ENCODE results near the gene RIMS1. TPM values are rescaled to one million over a fixed set of nuclear protein-coding genes. Genes with fewer than 3 reads are reported as not detected.

RIMS1 gene
- total RNA-seq, 1 donor from 2014 or later = 2.2 TPM

DNA sequence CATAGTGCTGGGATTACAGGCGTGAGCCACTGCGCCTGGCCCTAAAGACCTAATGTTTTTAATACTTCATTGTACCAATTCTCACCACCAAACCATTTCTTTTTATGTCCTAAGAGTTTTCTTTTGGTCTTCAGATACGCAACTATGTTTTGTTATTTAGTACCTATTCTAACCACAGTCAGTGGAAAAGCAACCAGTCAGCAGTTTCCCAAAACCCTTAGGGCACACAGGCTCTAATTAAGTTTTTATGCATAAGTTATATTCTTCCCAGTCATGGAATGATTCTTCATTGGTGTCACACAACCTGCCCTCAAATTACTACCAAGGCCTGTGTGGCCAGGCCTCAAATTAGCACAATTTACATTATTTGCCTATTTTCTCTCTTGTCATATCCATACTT is 487.8 kb downstream of the RIMS1 start:
- H3K27me3 Mint-ChIP-seq (ENCODE audit: low read depth, unreplicated experiment) = no peaks in the 10 kb centered on the region
- no peak for TF ChIP-seq EZH2 (IDR thresholded peaks at IDR 0.05; ENCODE audit: insufficient read depth, low read length)
- TF ChIP-seq, protein P1, sequence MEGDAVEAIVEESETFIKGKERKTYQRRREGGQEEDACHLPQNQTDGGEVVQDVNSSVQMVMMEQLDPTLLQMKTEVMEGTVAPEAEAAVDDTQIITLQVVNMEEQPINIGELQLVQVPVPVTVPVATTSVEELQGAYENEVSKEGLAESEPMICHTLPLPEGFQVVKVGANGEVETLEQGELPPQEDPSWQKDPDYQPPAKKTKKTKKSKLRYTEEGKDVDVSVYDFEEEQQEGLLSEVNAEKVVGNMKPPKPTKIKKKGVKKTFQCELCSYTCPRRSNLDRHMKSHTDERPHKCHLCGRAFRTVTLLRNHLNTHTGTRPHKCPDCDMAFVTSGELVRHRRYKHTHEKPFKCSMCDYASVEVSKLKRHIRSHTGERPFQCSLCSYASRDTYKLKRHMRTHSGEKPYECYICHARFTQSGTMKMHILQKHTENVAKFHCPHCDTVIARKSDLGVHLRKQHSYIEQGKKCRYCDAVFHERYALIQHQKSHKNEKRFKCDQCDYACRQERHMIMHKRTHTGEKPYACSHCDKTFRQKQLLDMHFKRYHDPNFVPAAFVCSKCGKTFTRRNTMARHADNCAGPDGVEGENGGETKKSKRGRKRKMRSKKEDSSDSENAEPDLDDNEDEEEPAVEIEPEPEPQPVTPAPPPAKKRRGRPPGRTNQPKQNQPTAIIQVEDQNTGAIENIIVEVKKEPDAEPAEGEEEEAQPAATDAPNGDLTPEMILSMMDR (IDR thresholded peaks at IDR 0.05; ENCODE audit: insufficient read depth, low read depth, low read length) = no peak
- Histone ChIP-seq H3K27ac (ENCODE audit: low read depth, low read length) (no peak overlapping the region), H3K4me3 (ENCODE audit: insufficient read depth, low read depth, low read length) (no peak overlapping the region), H3K4me1 (ENCODE audit: insufficient read depth, low read length) (no peaks in the 10 kb centered on the region), H2AFZ (ENCODE audit: low read depth, low read length) (no peak overlapping the region), H3K79me2 (ENCODE audit: insufficient read depth, low read length) (no peaks in the 10 kb centered on the region), H3K9ac (ENCODE audit: low read length) (no peak overlapping the region), H3K9me3 (ENCODE audit: insufficient read depth, low read depth, low read length) (no peaks in the 10 kb centered on the region), H3K4me2 (ENCODE audit: low read length) (no peak overlapping the region), H3K27me3 (ENCODE audit: insufficient read depth, low read length) (no peaks in the 10 kb centered on the region), H3K36me3 (ENCODE audit: insufficient read depth, low read length) (no peaks in the 10 kb centered on the region), H4K20me1 (ENCODE audit: insufficient read depth, low read length) (no peaks in the 10 kb centered on the region)
- H3K9me3 Mint-ChIP-seq (ENCODE audit: unreplicated experiment) = no peaks in the 10 kb centered on the region
- DNase-seq (ENCODE audit: low read depth) (no peak), FAIRE-seq (no peak)
- peaks cover 5% of the 10 kb centered on the region for H3K4me1 Mint-ChIP-seq (ENCODE audit: low read depth, unreplicated experiment)
- no peak overlapping the region for H3K27ac Mint-ChIP-seq (ENCODE audit: unreplicated experiment)
- no peak overlapping the region for H3K4me3 Mint-ChIP-seq (ENCODE audit: unreplicated experiment)
- H3K36me3 Mint-ChIP-seq (ENCODE audit: low read depth, unreplicated experiment) = no peaks in the 10 kb centered on the region

DNA sequence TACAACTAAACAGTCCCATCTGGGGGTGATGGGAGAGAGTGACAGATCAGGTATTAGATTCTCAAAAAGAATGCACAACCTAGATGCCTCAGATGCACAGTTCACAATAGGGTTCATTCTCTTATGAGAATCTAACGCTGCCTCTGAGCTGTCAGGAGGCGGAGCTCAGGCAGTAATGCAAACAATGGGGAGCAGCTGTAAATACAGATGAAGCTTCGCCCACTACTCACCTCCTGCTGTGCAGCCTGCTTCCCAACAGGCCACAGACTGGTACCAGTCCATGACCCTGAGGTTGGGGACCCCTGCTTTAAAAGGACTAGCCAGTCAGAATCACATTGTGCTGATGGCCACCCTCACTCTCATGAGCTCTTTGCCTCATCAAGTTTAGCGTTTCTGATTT is 488.5 kb downstream of the RIMS1 start:
- FAIRE-seq (no peak), DNase-seq (ENCODE audit: low read depth) (no peak)
- H3K27me3 Mint-ChIP-seq (ENCODE audit: low read depth, unreplicated experiment) = no peaks in the 10 kb centered on the region
- no peak overlapping the region for H3K4me3 Mint-ChIP-seq (ENCODE audit: unreplicated experiment)
- Histone ChIP-seq H3K27ac (ENCODE audit: low read depth, low read length) (no peak overlapping the region), H2AFZ (ENCODE audit: low read depth, low read length) (peak overlapping the region; percentile 76), H3K36me3 (ENCODE audit: insufficient read depth, low read length) (no peaks in the 10 kb centered on the region), H3K4me1 (ENCODE audit: insufficient read depth, low read length) (no peaks in the 10 kb centered on the region), H3K4me3 (ENCODE audit: insufficient read depth, low read depth, low read length) (no peak overlapping the region), H3K79me2 (ENCODE audit: insufficient read depth, low read length) (no peaks in the 10 kb centered on the region), H3K9me3 (ENCODE audit: insufficient read depth, low read depth, low read length) (no peaks in the 10 kb centered on the region), H3K27me3 (ENCODE audit: insufficient read depth, low read length) (no peaks in the 10 kb centered on the region), H3K4me2 (ENCODE audit: low read length) (peak overlapping the region; percentile 14), H3K9ac (ENCODE audit: low read length) (no peak overlapping the region), H4K20me1 (ENCODE audit: insufficient read depth, low read length) (no peaks in the 10 kb centered on the region)
- no peaks in the 10 kb centered on the region for H3K9me3 Mint-ChIP-seq (ENCODE audit: unreplicated experiment)
- H3K36me3 Mint-ChIP-seq (ENCODE audit: low read depth, unreplicated experiment) = no peaks in the 10 kb centered on the region
- no peak overlapping the region for H3K27ac Mint-ChIP-seq (ENCODE audit: unreplicated experiment)
- TF ChIP-seq, protein P1 (IDR thresholded peaks at IDR 0.05; ENCODE audit: insufficient read depth, low read depth, low read length) = no peak
- no peak for TF ChIP-seq EZH2 (IDR thresholded peaks at IDR 0.05; ENCODE audit: insufficient read depth, low read length)
- H3K4me1 Mint-ChIP-seq (ENCODE audit: low read depth, unreplicated experiment) = peaks cover 5% of the 10 kb centered on the region

DNA sequence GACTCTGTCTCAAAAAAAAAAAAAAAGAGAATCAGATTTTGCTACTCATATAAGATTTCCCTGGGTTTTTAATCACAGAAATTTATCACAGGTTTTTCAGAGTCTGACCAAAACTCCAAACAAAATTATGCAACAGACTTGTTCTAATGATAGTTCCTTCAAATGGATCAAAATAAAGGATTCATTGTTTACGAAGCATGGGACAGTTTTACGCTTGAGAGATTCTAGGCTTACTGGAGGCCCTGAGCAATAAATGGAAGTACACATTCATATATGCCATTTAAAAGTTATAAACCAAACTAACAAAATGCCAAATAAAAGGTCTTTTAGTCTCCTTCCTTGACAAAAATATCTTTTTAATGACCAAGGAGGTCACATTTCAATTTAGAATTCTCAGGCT is 490.4 kb downstream of the RIMS1 start:
- no peaks in the 10 kb centered on the region for H3K27me3 ChIP-seq (ENCODE audit: insufficient read depth, low read length)
- H3K79me2 ChIP-seq (ENCODE audit: insufficient read depth, low read length) = no peaks in the 10 kb centered on the region
- no peaks in the 10 kb centered on the region for H3K9me3 ChIP-seq (ENCODE audit: insufficient read depth, low read depth, low read length)
- H3K9me3 Mint-ChIP-seq (ENCODE audit: unreplicated experiment) = no peaks in the 10 kb centered on the region
- H3K4me3 ChIP-seq (ENCODE audit: insufficient read depth, low read depth, low read length) = no peak overlapping the region
- no peaks in the 10 kb centered on the region for H3K36me3 Mint-ChIP-seq (ENCODE audit: low read depth, unreplicated experiment)
- H3K36me3 ChIP-seq (ENCODE audit: insufficient read depth, low read length) = no peaks in the 10 kb centered on the region
- no peak for TF ChIP-seq EZH2 (IDR thresholded peaks at IDR 0.05; ENCODE audit: insufficient read depth, low read length)
- H3K9ac ChIP-seq (ENCODE audit: low read length) = no peak overlapping the region
- H3K27ac ChIP-seq (ENCODE audit: low read depth, low read length) = no peak overlapping the region
- H3K4me1 ChIP-seq (ENCODE audit: insufficient read depth, low read length) = no peaks in the 10 kb centered on the region
- no peak overlapping the region for H3K4me3 Mint-ChIP-seq (ENCODE audit: unreplicated experiment)
- DNase-seq (ENCODE audit: low read depth) (no peak), FAIRE-seq (no peak)
- H3K4me1 Mint-ChIP-seq (ENCODE audit: low read depth, unreplicated experiment) = peaks cover 5% of the 10 kb centered on the region
- no peak overlapping the region for H2AFZ ChIP-seq (ENCODE audit: low read depth, low read length)
- H4K20me1 ChIP-seq (ENCODE audit: insufficient read depth, low read length) = no peaks in the 10 kb centered on the region
- no peak overlapping the region for H3K4me2 ChIP-seq (ENCODE audit: low read length)
- no peak overlapping the region for H3K27ac Mint-ChIP-seq (ENCODE audit: unreplicated experiment)
- no peaks in the 10 kb centered on the region for H3K27me3 Mint-ChIP-seq (ENCODE audit: low read depth, unreplicated experiment)

All from astrocyte (in vitro differentiated cells and primary cell).